ENCODE results near the gene TANGO6. TPM values are rescaled to one million over a fixed set of nuclear protein-coding genes. Genes with fewer than 3 reads are reported as not detected.

TANGO6 gene
- total RNA-seq, 6 experiments from 2014 or later, result 10.9 to 15.5 (median 14.2) TPM

GRCh38 chr16:68910051-68910450 lies 66.7 kb downstream of the TANGO6 start:
- H3K27ac ChIP-seq, result peak overlapping the region in 2 of 3 donors; percentile 22 to 69

GRCh38 chr16:68915589-68915988 lies 72.3 kb downstream of the TANGO6 start:
- Histone ChIP-seq H3K27me3 (no peaks in the 10 kb centered on the region), H3K4me3 (no peak overlapping the region), H3K4me1 (peaks cover 0 to 3% (median under 1%) of the 10 kb centered on the region in 4 donors), H3K36me3 (peaks cover 0 to 16% (median 0%) of the 10 kb centered on the region in 4 donors), H3K27ac (no peak overlapping the region), H3K9me3 (no peaks in the 10 kb centered on the region)
- WGBS (ENCODE audit: insufficient coverage, low coverage, low lambda C conversion rate, missing lambda C conversion rate), result 87% methylated on average over 2 of the region's 2 CpGs
- intact Hi-C loops (cut with DNase I), result no loop called here
- TF ChIP-seq POLR2A (IDR thresholded peaks at IDR 0.05), result no peak
- TF ChIP-seq, protein P1, sequence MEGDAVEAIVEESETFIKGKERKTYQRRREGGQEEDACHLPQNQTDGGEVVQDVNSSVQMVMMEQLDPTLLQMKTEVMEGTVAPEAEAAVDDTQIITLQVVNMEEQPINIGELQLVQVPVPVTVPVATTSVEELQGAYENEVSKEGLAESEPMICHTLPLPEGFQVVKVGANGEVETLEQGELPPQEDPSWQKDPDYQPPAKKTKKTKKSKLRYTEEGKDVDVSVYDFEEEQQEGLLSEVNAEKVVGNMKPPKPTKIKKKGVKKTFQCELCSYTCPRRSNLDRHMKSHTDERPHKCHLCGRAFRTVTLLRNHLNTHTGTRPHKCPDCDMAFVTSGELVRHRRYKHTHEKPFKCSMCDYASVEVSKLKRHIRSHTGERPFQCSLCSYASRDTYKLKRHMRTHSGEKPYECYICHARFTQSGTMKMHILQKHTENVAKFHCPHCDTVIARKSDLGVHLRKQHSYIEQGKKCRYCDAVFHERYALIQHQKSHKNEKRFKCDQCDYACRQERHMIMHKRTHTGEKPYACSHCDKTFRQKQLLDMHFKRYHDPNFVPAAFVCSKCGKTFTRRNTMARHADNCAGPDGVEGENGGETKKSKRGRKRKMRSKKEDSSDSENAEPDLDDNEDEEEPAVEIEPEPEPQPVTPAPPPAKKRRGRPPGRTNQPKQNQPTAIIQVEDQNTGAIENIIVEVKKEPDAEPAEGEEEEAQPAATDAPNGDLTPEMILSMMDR (IDR thresholded peaks at IDR 0.05), result no peak
- no peak for ATAC-seq
- DNase-seq, result no peak

More at GRCh38 chr16:68910051-68910450, 66.7 kb downstream of the TANGO6 start:
- DNase-seq, result no peak
- intact Hi-C loops (cut with DNase I), result no loop called here
- Histone ChIP-seq H3K27me3 (no peaks in the 10 kb centered on the region), H3K36me3 (peaks cover 0 to 5% (median 0%) of the 10 kb centered on the region in 4 donors), H3K9me3 (no peaks in the 10 kb centered on the region), H3K4me1 (peaks cover 0 to 34% (median 7%) of the 10 kb centered on the region in 4 donors), H3K4me3 (no peak overlapping the region)
- 47% methylated on average over 5 of the region's 5 CpGs for WGBS (ENCODE audit: insufficient coverage, low coverage, low lambda C conversion rate, missing lambda C conversion rate)
- no peak for TF ChIP-seq POLR2A (IDR thresholded peaks at IDR 0.05)
- TF ChIP-seq, protein P1 (IDR thresholded peaks at IDR 0.05), result no peak
- ATAC-seq, result peak in 2 of 4 donors; percentile 9 to 14

DNA sequence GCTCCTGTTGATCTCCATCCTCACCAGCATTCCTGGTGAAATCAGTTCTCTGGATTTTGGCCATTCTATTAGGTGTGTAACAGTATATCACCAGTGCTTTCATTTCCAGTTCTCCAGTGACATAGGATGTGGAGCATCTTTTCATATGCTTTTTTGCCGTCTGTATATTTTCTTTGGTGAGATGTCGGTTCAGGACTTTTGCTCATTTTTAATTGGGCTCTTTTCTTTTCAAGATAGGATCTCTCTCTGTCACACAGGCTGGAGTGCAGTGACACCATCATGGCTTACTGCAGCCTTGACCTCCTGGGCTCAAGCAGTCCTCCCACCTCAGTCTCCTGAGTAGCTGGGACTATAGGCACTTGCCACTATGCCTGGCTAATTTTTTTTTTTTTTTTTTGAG lies 74.2 kb downstream of the TANGO6 start:
- Histone ChIP-seq H3K27me3 (no peaks in the 10 kb centered on the region), H3K27ac (no peak overlapping the region), H3K9me3 (no peaks in the 10 kb centered on the region), H3K4me3 (no peak overlapping the region), H3K36me3 (peaks cover 0 to 16% (median 0%) of the 10 kb centered on the region in 4 donors), H3K4me1 (no peaks in the 10 kb centered on the region)
- WGBS (ENCODE audit: insufficient coverage, low coverage, low lambda C conversion rate, missing lambda C conversion rate), result 89% methylated on average over 2 of the region's 2 CpGs
- TF ChIP-seq POLR2A (IDR thresholded peaks at IDR 0.05), result no peak
- TF ChIP-seq, protein P1 (IDR thresholded peaks at IDR 0.05), result no peak
- ATAC-seq (no peak), DNase-seq (no peak)
- intact Hi-C loops (cut with DNase I), result no loop called here

DNA sequence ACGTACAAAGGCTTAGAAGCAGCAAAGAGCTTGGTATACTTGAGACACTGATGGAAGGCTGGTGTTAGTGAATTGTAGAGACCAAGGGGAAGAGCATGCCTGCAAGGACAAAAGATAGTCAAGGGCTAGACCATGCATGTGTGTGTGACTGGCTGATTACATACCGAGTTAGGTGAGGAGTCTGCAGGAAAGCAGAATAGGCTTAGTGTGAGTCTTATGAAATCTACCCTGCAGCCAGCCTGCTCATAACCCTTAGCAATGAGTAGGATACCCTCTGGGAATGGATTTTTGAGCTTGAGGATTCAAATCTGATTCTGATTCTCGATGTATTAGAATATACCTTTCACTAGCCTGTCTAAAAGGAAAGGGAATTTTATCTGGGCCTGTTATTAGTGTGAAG lies 77.0 kb downstream of the TANGO6 start:
- no peak for TF ChIP-seq POLR2A (IDR thresholded peaks at IDR 0.05)
- TF ChIP-seq, protein P1 (IDR thresholded peaks at IDR 0.05), result no peak
- Histone ChIP-seq H3K9me3 (no peaks in the 10 kb centered on the region), H3K27me3 (no peaks in the 10 kb centered on the region), H3K4me3 (no peak overlapping the region), H3K36me3 (peaks cover 0 to 11% (median 0%) of the 10 kb centered on the region in 4 donors), H3K4me1 (peaks cover 0 to 20% (median 7%) of the 10 kb centered on the region in 4 donors), H3K27ac (no peak overlapping the region)
- intact Hi-C loops (cut with DNase I), result no loop called here
- 100% methylated on average over 2 of the region's 3 CpGs for WGBS (ENCODE audit: insufficient coverage, low coverage, low lambda C conversion rate, missing lambda C conversion rate)
- ATAC-seq (no peak), DNase-seq (no peak)
